HepG2 (cell line): ENCODE measurements around the gene VMO1. TPM values are rescaled to one million over a fixed set of nuclear protein-coding genes. Genes with fewer than 3 reads are reported as not detected.

ENCODE experiments used
- CENPT ChIP-seq: sonication (generic); formaldehyde crosslinking; IDR thresholded peaks from 2 replicates; pipeline ENCODE4 v1.8.0; 2022; ENCODE audit warnings: low read depth, mild to moderate bottlenecking, moderate library complexity, missing genetic modification reagents
- FOXA3 ChIP-seq: IDR thresholded peaks from 2 replicates; pipeline ENCODE4 v1.6.1; 2016; ENCODE audit warnings: missing genetic modification reagents, missing compliant biosample characterization
- KMT2B ChIP-seq: IDR thresholded peaks from 2 replicates; pipeline ENCODE4 v1.6.1; 2016; ENCODE audit warnings: missing genetic modification reagents, missing compliant biosample characterization
- SP4 ChIP-seq: sonication (generic); formaldehyde crosslinking; IDR thresholded peaks from 2 replicates; pipeline ENCODE4 v1.8.1; 2023; ENCODE audit warnings: mild to moderate bottlenecking, missing genetic modification reagents
- ZNF263 ChIP-seq: sonication (generic); formaldehyde crosslinking; IDR thresholded peaks from 2 replicates; pipeline ENCODE4 v1.4.0; 2020; ENCODE audit warnings: missing genetic modification reagents
- ZNF337 ChIP-seq: sonication (generic); formaldehyde crosslinking; IDR thresholded peaks from 2 replicates; pipeline ENCODE4 v1.5.1; 2020; ENCODE audit warnings: missing genetic modification reagents, low read depth, mild to moderate bottlenecking, borderline replicate concordance
- ZNF430 ChIP-seq: sonication (generic); formaldehyde crosslinking; IDR thresholded peaks from 2 replicates; pipeline ENCODE4 v1.9.0; 2021; ENCODE audit warnings: mild to moderate bottlenecking, missing genetic modification reagents
- ZNF431 ChIP-seq: sonication (generic); formaldehyde crosslinking; IDR thresholded peaks from 2 replicates; pipeline ENCODE4 v1.9.0; 2022; ENCODE audit warnings: missing genetic modification reagents, low read depth, mild to moderate bottlenecking, borderline replicate concordance
- ZNF879 ChIP-seq: sonication (generic); formaldehyde crosslinking; IDR thresholded peaks from 2 replicates; pipeline ENCODE4 v1.8.1; 2023; ENCODE audit warnings: missing genetic modification reagents
- polyA plus RNA-seq, 8 experiments: library from polyadenylated mRNA; depleted of rRNA in 3 of 8; stranded (reverse) in 7 of 8; unstranded in 1 of 8; fragments of >200 nt; fragmentation: Illumina TruSeq in 4 of 8; extraction: Trizol in 4 of 8; gene quantifications; 2 replicates each; pipeline versions ENCODE4 v1.2.1 to v1.2.3, GENCODE V29; 2011 to 2016; ENCODE audit warnings: low read depth in 4 of 8, missing spikeins in 1 of 8, mixed read lengths in 1 of 8; ENCODE audit not compliant: insufficient read depth in 1 of 8
- total RNA-seq, 5 experiments: library from RNA; depleted of rRNA; stranded (reverse); fragments of >200 nt; fragmentation: Illumina TruSeq; extraction: Trizol; gene quantifications; 2 replicates each; pipeline ENCODE4 v1.2.3, GENCODE V29; 2016; ENCODE audit warnings: low read depth in 1 of 5
- TF ChIP-seq, protein P1 (sequence below): sonication (generic); formaldehyde crosslinking; IDR thresholded peaks from 2 replicates; pipeline ENCODE4 v1.5.0; 2020; ENCODE audit warnings: mild to moderate bottlenecking, missing genetic modification reagents
- TF ChIP-seq, protein P2 (sequence below): sonication (generic); formaldehyde crosslinking; IDR thresholded peaks from 2 replicates; pipeline ENCODE4 v1.4.0; 2020; ENCODE audit warnings: missing genetic modification reagents, borderline replicate concordance
- TF ChIP-seq, protein P3 (sequence below): sonication (generic); formaldehyde crosslinking; IDR thresholded peaks from 2 replicates; pipeline ENCODE4 v1.8.0; 2023; ENCODE audit warnings: mild to moderate bottlenecking, missing genetic modification reagents
- TF ChIP-seq, protein P4 (sequence below): sonication (generic); formaldehyde crosslinking; IDR thresholded peaks from 2 replicates; pipeline ENCODE4 v1.4.0; 2020; ENCODE audit warnings: missing genetic modification reagents
- TF ChIP-seq, protein P5 (sequence below): sonication (generic); formaldehyde crosslinking; IDR thresholded peaks from 2 replicates; pipeline ENCODE4 v1.4.0; 2020; ENCODE audit warnings: missing genetic modification reagents
- TF ChIP-seq, protein P6 (sequence below): sonication (generic); formaldehyde crosslinking; IDR thresholded peaks from 2 replicates; pipeline ENCODE4 v1.5.1; 2020; ENCODE audit warnings: missing genetic modification reagents, mild to moderate bottlenecking, borderline replicate concordance

VMO1 gene
- total and polyA plus RNA-seq, 2 of the 13 experiments (the other 11 are each of a cell fraction or from before 2014, with no cell fraction given), result not detected

DNA sequence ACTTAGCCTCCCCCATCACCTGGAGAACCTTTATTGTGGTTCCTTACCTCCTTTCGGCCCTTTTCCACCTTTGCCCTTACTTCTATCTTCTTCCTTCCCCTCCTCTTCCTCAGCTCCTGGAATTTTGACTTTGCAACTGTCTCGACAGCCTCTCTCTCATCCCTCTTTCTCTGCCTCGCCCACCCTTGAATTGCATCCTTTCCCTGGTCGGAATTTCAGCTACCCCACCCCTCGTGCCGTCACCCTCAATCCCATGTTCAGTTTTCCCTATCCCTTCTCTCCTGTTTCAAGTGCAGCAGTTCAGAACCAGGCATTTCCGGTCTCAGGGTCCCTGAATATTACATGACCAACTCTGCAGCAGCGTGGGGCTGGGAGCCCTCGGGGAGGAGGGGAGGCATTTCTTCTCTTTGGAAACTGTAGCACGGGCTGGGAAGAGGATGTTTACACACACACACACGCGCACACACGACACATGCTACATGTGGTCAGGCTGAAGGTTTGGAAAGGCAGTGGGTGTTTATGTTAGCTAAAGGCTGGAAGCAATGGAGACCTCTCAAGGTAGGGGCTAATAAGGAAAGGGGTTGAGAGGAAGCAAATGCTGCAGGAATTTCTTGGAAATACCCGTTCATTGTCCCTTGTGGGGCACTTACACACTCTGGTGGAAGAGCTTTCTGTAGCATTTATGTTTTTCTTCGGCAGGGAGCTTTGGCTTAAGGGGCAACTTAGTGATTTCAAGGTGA, 47.9 kb upstream of the VMO1 start (continued):
- TF ChIP-seq, protein P1, sequence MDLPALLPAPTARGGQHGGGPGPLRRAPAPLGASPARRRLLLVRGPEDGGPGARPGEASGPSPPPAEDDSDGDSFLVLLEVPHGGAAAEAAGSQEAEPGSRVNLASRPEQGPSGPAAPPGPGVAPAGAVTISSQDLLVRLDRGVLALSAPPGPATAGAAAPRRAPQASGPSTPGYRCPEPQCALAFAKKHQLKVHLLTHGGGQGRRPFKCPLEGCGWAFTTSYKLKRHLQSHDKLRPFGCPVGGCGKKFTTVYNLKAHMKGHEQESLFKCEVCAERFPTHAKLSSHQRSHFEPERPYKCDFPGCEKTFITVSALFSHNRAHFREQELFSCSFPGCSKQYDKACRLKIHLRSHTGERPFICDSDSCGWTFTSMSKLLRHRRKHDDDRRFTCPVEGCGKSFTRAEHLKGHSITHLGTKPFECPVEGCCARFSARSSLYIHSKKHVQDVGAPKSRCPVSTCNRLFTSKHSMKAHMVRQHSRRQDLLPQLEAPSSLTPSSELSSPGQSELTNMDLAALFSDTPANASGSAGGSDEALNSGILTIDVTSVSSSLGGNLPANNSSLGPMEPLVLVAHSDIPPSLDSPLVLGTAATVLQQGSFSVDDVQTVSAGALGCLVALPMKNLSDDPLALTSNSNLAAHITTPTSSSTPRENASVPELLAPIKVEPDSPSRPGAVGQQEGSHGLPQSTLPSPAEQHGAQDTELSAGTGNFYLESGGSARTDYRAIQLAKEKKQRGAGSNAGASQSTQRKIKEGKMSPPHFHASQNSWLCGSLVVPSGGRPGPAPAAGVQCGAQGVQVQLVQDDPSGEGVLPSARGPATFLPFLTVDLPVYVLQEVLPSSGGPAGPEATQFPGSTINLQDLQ (CRISPR knock-in tag), result no peak
- TF ChIP-seq, protein P2, sequence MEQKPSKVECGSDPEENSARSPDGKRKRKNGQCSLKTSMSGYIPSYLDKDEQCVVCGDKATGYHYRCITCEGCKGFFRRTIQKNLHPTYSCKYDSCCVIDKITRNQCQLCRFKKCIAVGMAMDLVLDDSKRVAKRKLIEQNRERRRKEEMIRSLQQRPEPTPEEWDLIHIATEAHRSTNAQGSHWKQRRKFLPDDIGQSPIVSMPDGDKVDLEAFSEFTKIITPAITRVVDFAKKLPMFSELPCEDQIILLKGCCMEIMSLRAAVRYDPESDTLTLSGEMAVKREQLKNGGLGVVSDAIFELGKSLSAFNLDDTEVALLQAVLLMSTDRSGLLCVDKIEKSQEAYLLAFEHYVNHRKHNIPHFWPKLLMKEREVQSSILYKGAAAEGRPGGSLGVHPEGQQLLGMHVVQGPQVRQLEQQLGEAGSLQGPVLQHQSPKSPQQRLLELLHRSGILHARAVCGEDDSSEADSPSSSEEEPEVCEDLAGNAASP (CRISPR knock-in tag), result no peak; the same call in 1 of the 2 replicates
- TF ChIP-seq, protein P3, sequence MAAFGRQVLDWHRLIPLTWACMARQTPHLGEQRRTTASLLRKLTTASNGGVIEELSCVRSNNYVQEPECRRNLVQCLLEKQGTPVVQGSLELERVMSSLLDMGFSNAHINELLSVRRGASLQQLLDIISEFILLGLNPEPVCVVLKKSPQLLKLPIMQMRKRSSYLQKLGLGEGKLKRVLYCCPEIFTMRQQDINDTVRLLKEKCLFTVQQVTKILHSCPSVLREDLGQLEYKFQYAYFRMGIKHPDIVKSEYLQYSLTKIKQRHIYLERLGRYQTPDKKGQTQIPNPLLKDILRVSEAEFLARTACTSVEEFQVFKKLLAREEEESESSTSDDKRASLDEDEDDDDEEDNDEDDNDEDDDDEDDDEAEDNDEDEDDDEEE (CRISPR knock-in tag), result no peak; the same call in 1 of the 2 replicates
- TF ChIP-seq ZNF430 (CRISPR knock-in tag) (peak; percentile 43; the same call in 1 of the 2 replicates), ZNF337 (CRISPR knock-in tag) (no peak), FOXA3 (0 out of 2 replicates have a peak, but pooled peaks have one; percentile 43), ZNF431 (CRISPR knock-in tag) (no peak), KMT2B (0 out of 2 replicates have a peak, but pooled peaks have one; percentile 22), ZNF879 (CRISPR knock-in tag) (no peak; the same call in 1 of the 2 replicates), CENPT (CRISPR knock-in tag) (no peak), ZNF263 (peak; percentile 34; the same call in 1 of the 2 replicates), SP4 (CRISPR knock-in tag) (no peak)
- TF ChIP-seq, protein P4, sequence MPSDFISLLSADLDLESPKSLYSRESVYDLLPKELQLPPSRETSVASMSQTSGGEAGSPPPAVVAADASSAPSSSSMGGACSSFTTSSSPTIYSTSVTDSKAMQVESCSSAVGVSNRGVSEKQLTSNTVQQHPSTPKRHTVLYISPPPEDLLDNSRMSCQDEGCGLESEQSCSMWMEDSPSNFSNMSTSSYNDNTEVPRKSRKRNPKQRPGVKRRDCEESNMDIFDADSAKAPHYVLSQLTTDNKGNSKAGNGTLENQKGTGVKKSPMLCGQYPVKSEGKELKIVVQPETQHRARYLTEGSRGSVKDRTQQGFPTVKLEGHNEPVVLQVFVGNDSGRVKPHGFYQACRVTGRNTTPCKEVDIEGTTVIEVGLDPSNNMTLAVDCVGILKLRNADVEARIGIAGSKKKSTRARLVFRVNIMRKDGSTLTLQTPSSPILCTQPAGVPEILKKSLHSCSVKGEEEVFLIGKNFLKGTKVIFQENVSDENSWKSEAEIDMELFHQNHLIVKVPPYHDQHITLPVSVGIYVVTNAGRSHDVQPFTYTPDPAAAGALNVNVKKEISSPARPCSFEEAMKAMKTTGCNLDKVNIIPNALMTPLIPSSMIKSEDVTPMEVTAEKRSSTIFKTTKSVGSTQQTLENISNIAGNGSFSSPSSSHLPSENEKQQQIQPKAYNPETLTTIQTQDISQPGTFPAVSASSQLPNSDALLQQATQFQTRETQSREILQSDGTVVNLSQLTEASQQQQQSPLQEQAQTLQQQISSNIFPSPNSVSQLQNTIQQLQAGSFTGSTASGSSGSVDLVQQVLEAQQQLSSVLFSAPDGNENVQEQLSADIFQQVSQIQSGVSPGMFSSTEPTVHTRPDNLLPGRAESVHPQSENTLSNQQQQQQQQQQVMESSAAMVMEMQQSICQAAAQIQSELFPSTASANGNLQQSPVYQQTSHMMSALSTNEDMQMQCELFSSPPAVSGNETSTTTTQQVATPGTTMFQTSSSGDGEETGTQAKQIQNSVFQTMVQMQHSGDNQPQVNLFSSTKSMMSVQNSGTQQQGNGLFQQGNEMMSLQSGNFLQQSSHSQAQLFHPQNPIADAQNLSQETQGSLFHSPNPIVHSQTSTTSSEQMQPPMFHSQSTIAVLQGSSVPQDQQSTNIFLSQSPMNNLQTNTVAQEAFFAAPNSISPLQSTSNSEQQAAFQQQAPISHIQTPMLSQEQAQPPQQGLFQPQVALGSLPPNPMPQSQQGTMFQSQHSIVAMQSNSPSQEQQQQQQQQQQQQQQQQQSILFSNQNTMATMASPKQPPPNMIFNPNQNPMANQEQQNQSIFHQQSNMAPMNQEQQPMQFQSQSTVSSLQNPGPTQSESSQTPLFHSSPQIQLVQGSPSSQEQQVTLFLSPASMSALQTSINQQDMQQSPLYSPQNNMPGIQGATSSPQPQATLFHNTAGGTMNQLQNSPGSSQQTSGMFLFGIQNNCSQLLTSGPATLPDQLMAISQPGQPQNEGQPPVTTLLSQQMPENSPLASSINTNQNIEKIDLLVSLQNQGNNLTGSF (CRISPR knock-in tag), result no peak
- TF ChIP-seq, protein P5, sequence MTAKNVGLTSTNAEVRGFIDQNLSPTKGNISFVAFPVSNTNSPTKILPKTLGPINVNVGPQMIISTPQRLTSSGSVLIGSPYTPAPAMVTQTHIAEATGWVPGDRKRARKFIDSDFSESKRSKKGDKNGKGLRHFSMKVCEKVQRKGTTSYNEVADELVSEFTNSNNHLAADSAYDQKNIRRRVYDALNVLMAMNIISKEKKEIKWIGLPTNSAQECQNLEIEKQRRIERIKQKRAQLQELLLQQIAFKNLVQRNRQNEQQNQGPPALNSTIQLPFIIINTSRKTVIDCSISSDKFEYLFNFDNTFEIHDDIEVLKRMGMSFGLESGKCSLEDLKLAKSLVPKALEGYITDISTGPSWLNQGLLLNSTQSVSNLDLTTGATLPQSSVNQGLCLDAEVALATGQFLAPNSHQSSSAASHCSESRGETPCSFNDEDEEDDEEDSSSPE (CRISPR knock-in tag), result peak; percentile 12; the same call in 1 of the 2 replicates
- TF ChIP-seq, protein P6, sequence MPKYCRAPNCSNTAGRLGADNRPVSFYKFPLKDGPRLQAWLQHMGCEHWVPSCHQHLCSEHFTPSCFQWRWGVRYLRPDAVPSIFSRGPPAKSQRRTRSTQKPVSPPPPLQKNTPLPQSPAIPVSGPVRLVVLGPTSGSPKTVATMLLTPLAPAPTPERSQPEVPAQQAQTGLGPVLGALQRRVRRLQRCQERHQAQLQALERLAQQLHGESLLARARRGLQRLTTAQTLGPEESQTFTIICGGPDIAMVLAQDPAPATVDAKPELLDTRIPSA (CRISPR knock-in tag), result peak; percentile 69; the same call in 1 of the 2 replicates
